GM19238 (cell line): ENCODE data around the gene MRPS9.

ENCODE experiments used
- DNase-seq: peaks from one replicate; pipeline ENCODE4 v3.0.0; 2011; ENCODE audit warnings: low spot score; ENCODE audit not compliant: insufficient read length

The MRPS9 gene

DNA sequence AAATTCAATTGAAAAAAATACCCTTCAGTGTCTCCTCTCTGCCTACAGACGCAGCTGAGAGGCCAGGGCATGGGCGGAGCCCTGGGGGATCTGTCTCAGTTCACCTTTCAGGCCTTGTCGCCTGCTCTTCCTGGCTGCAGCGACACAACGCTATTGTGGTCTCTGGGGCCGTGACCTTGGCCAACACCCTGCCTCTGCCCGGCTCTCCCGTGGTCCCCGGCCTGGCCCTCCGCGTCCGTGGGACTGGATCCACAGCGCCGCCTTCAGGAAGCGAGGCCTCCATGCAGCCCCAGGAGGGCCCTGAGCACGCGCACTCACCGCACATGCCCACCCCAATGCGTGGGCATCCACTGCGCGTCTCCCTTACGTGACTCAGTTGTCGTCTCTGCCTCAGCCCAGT lies 81.1 kb downstream of the MRPS9 start:
- no peak for DNase-seq

DNA sequence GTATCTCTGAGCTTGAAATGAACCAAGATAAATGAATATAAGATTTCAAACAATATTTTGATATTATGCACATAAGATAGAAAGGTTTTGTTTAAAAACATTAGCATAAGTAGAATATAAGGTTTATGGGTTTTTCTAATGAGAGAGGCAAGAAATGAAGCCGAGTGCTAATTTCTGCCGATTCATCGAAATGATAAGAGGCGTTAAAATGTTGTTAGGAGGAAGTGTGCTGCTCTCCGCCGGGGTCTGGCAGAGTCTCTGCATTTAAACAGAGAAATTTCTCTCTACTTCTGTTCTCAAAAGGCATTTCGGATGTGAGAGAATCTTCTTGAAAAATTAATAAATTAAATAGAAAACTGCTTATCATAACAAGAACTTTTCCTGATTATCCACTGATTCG lies 83.6 kb downstream of the MRPS9 start:
- DNase-seq, result no peak

DNA sequence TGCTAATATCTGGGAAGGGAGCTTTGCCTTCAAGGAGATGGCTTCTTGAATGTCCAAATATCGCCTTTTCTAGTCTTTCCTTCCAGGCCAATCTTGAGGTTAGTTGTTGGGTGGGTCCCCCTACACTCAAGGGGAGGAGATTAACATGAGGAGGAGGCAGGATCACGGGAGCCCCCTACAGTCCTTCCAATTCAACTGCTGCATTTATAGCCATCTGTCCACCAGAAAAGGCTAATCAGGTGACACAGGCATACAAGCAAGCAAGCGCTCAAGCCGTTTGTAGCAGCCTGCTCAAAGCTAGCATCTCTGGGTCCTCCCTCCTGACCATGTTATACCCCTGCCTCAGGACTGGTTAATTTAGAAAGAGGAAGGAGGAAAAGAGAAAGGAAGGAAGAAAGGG lies 87.6 kb downstream of the MRPS9 start:
- no peak for DNase-seq

DNA sequence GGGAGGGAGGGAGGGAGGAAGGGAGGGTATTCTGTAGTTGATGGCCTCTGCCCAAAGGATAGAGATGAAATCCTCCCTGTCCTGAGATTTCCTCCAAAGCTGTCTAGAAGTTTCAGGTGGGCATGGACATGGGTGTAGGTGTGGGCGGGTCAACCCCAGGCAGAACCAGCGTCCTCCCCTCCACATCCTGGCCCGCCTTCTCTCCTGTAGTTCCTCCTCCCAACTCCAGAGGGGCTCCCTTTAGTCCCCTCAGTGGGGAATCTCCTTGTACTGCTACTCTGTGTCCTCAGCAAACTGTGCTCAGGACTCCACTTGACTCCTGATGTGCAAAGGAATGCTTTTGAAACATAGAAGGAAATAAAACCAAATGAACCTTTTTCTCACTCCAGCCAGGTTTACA lies 88.1 kb downstream of the MRPS9 start:
- no peak for DNase-seq

DNA sequence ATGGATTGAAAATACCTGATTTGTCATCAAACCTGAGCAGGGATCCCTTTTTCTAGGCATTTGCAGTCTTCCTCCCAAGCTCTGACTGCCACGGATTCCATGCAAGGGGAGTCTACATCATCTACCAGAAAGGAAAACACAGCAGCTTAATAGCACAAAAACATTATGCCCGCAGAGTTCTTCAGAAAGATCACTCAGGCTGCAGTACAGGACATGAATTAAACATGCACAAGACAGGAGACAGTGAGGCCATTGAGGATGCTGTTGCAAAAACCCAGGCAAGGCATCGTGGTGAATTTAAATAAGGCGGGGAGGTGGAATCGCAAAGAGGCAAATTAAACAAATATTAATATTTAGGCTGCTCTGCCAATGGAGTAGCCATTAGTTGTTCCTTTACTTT lies 88.5 kb downstream of the MRPS9 start:
- no peak for DNase-seq

DNA sequence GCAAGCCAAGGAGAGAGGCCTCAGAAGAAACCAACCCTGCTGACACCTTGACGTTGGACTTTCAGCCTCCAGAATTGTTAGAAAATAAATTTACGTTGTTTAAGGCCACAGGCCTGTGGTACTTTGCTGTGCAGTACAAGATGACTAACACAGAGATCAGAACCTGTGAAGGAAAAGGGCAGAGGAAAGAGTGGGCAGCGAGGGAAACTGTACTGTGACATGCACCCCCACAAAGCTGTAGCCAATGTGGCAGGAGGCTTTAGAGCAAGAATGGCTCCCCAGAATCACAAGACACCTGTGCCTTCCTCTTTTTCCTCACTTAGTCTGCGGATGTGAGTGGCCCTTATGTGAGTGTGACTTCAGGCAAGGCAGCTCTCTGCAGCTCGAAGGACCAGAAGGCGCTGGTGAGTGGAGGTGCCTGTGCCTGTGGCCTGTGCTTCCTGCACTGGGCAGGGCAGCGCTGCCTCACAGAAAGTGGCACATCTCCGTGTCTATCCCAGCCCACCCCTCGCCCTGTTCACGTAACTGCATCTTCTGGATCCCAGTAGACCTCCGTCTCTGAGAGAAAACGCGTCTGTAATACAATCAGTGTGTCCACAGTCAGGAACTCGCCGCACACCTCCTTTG lies 89.5 kb downstream of the MRPS9 start:
- no peak for DNase-seq

DNA sequence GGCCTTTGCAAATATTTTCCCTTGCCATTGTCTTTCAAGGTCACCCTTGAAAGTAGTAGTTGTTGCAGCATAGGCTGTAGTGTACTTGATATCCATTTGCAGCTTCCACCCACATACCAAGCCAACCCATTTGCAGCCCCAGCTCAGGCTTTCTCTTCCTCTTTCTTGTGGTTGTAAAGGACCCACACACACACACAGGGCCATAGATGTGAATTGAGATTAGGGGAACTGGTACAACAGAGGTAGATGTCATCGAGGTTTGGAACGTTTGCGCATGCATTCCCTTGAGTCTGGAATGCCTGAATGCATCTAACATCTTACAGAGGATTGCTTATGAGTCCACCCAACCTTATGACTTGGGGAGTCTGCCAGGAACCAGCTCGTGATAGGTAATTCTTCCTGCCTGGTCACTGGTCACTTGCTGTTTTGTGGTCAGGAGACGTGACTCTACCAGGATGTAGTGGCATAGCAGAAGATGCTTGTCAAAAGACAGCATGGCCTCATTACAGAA lies 91.9 kb downstream of the MRPS9 start:
- DNase-seq, result no peak

DNA sequence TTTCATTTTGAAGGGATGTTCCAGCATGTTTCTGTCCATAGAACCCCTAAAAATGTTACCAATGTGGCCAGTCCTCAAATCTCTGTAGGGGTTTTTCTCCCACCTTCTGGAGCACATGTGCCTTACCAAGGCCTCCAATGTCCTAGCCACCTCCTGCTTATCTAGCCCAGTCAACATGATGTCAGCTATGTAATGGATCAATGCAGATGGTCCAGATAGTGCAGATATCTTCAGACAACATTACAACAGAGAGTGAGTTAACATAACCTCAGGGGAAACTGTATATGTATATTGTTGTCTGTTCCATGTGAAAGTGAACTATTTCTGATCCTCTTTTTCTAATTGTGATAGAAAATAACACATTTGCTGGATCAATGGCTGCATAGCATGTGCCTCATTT lies 92.7 kb downstream of the MRPS9 start:
- no peak for DNase-seq

DNA sequence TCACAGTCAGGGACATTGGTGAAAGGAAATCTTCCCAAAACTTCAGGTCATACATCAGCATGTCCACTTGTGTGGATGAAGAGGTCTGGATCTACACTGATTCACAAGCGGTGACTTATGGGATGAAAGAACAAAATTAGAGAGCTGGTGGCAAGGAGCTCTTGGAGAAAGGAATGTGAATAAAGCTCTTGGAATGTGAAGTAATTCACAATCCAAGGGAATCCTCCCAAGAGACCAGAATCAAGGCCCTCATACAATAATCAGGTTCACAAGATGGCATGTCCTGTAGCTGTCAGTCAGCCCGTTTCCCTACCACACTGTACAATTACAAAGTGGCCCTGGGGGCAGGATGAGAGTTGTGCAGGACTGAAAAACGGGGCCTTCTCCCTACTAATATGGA lies 96.2 kb downstream of the MRPS9 start:
- DNase-seq, result no peak

DNA sequence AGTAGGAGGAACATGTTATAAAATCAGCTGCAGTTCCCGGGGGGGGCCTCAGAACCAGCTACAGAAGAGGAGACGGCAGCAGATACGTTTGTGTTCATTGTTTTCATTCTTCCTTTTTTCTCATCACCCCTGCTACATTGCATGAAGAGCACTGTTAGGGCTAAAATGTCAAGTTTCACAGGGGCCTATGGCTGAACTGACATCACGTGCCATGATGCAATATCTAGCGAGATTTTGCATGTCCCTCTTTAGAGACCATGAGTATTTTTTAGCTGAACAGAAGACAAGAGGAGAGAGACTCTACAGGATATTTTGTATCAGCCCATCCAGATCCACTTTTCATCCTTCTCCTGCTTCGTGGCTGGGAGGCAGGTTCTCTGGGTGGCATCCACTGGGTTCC lies 97.6 kb downstream of the MRPS9 start:
- DNase-seq, result no peak

DNA sequence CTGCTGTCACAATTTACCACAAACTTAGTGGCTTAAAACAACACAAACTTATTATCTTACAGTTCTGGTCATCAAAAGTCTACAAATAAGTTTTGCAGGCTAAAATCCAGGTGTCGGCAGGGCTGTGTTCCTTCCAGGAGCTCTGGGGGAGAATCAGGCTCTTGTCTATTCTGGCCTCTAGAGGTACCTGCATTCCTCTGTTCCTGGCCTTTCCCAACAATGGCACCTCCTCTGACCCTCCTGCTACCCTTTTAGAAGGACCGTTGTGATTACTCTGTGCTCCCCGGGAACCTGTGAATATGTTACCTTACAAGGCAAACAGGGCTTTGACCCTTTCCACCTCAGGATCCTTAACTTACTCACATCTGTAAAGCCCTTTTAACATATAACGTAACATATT lies 98.5 kb downstream of the MRPS9 start:
- DNase-seq, result no peak

DNA sequence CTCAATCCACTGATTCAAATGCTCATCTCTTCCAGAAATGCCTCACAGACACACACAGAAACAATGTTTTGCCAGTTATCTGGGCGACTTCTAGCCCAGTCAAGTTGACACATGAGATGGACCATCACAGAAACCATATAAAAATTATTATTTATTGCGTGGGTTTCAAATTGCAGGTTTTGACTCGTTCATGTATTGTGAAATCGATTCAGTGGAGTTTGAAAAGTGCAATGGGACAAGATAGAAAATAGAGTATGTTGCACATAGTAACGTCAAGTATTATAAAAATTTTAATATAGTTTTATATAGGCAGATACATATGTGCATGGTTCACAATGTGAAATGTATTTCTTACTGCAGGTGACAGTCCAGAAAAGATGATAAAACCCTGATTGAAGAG lies 100.8 kb downstream of the MRPS9 start:
- DNase-seq, result no peak

DNA sequence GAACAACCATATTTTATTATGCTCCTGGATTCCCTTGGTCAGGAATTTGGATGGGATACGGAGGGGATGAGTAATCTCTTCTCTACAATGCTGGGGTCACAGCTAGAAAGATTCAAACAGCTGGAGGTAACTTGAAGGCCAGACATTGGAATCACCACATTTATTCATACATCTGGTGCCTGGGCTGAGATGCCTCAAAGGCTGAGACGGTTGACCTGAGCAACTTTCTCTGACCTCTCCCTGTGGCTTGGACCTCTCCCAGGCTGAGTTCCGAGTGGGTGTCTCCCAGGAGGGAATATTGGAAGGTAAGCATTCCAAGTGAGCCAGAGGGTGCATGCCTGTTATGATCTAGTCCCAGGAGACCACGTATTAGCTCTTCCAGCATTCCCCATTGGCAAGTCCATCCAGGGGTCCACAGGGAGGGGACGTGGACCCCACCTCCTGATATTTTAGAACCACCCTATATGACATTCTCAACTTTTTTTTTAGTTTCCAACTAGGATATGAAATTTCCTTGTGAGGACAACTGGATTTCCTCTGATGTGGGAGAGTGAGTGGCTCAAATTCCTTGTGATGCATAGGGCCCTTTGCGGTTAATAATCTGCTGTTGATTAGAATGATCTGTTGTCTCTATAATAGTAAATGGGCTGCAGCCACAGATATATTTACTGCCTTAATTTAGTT lies 101.8 kb downstream of the MRPS9 start:
- no peak for DNase-seq

DNA sequence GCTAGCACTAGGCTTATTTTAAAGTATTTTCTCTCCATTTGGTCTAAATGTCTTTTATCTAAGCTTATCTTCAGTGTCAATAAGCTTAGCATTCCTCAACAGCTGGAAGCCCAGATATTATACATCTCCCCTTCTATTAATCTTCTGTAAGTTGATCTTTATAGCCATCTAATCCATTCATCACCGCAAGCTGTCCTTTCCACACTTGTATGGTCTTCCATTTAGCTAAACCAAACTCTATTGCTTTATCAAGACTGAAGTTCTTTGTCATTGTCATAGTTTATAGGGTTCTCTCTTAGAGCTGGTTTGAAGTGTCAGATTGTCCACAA lies 102.3 kb downstream of the MRPS9 start:
- DNase-seq, result no peak

DNA sequence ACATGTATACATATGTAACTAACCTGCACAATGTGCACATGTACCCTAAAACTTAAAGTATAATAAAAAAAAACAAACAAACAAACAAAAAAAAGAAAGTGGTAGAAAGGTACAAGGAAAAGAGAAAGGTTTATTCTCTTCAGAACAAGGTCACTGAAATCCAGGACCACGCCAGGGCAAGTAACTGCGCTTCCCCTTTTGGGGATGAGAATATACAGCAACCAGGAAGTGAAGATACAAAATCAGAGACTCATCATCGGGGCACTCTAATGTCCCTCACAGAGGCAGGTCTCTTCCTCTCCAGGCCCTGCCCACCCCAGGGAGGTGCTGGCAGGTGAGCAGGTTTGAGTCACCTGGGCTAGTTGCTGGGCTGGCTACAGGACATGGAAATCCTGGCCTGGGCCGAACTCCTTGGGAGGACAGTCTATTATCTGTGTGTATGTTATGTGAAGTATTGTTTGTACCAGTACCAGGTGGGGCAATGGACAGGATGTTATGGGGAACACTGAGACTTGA lies 103.3 kb downstream of the MRPS9 start:
- DNase-seq, result no peak

DNA sequence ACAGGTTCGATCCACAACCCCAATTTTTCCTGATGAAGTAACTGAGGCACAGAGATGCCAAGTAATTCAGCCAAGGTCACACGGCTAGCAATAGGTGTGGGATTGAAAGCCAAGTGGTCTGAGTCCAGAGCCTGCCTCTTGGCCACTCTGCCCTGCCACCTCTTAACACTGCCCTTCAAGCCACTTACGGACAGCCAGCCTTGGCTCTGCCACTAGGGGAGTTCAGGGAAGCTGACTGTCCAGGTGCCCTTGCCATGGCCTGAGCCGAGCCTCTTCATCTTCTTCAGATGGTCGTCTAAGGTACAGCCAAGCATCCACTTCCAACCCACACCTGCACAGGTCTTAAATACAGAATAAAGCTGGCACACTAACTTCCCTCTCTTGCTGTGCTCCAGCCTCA lies 104.4 kb downstream of the MRPS9 start:
- DNase-seq, result no peak

DNA sequence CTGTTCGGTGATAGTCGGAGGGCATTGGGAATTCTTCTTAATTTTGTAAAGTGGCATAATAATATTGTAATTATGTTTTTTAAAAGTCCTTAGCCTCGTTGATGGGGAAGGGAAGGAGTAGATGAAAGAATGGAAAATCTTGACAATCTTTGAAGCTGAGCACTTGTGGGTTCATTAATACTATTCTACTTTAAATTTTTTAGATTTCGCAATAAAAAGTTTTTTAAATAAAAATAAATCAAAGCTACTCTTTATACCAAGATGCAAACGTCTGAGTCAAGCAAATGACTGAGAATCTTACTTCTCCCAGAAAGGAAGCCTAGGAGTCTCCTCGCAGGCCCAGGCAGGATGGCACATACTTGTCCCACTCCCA lies 105.2 kb downstream of the MRPS9 start:
- DNase-seq, result no peak

DNA sequence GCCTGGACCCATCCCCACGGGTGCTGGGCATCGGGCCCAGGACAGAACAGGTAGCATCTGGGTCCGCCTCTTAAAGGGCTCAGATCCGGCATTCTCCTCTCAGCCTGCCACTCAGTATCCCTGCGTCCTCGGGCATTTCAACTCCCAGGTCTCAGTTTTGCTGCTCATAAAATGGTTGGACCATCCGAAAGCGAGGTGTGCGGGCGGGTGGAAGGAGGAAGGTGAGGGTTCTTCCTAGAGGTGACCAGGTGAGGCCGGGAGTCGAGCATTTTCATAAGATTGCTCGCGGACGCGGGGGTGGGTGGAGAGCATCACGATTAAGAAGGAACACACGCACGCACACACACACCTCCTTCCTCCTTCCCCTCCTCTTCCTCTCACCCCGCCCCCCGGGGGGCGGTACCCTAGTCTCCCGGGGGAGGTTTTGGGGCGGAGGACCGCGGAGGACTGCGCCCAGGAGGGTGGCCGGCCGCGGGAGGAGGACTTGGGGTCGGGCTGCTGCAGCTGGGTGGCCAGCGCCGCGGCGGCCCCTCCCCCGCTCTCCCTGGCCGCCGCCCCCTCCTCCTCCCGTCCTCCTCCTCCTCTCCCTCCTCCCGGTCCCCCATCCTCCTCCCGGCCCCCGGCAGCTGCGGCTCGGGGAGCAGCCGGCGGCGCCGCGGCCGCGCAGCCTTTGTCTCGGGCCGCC lies 105.7 kb downstream of the MRPS9 start:
- DNase-seq, result no peak

DNA sequence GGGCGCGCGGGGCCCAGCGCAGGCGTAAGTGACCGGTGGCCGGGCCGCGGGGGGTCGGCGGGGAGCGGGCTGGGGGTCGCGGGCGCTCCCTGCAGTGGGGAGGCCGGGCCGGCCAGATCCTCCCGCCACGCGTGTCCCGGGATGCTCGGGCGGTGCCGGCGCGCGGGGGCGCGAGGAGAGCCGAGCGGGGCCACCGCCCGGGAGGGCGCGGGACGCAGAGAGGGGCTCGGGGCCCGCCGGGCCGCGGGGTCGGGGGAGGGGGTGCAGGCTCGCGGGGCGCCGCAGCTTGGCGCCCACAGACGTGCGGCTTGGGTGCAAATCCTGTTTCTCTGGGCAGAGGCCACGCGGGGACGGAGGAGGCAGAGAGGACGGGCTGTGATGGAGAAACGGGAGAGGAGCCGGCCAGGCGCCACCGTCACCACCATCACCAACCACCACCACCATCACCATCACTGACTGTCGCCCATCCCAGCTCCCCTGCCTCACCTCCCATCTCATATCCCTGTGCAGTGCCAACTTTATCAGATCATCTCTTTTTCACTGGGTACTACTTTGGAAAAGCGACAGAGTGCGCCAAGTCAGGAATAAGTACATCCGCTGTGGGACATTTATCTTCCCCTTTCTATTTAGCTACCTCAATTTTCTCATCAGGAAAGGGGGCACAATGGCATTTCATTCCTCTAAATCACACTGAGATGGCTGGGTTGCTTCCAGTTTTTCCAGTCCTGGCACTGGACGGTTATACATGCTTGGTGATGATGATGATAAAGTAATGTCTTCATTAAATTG lies 106.5 kb downstream of the MRPS9 start:
- no peak for DNase-seq

DNA sequence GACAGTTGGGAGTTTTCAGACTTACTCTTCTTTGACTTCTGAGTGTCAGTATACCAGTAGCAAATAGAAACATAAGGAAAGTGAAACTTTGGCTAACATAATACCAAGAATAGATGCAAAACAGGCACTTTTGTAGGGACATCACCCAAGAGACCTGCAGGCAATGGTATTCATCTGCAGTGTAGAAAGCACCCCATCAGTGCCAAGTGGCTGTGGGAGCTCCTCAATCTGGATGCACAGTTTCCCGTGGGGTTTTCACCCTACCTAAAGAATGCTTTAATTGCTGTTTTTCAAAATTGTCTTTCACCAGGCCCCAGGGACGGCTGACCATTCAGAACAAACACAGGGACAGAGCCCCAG lies 107.1 kb downstream of the MRPS9 start:
- peak; percentile 19 for DNase-seq

DNA sequence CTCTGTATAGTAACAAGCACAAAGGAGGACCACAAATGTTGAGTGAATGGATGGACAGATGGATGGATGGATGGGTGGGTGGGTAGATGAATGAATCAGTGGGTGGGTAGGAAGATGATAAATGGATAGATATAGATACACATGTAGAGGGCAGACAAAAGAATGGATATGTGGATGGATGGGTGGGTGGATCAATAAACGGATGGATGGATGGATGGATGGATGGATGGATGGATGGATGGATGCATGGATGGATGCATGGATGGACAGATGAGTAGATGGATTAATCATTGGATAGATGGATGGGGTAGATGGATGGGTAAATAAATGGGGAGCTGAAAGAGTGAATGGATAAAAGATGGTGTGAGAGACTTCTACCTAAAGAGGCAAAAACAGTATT lies 111.4 kb downstream of the MRPS9 start:
- no peak for DNase-seq
